SK-N-MC (cell line): Measurements from ENCODE around the gene KRT72.

Source experiments
- EZH2 ChIP-seq: fragments of 200-600 bp; sonication (generic); IDR thresholded peaks from one replicate; pipeline ENCODE4 v1.6.1; 2017; ENCODE audit warnings: antibody characterized with exemption
- POLR2AphosphoS5 ChIP-seq: IDR thresholded peaks from 2 replicates; pipeline ENCODE4 v1.6.1; 2012; ENCODE audit warnings: mild to moderate bottlenecking, low read depth, low read length, borderline replicate concordance

DNA sequence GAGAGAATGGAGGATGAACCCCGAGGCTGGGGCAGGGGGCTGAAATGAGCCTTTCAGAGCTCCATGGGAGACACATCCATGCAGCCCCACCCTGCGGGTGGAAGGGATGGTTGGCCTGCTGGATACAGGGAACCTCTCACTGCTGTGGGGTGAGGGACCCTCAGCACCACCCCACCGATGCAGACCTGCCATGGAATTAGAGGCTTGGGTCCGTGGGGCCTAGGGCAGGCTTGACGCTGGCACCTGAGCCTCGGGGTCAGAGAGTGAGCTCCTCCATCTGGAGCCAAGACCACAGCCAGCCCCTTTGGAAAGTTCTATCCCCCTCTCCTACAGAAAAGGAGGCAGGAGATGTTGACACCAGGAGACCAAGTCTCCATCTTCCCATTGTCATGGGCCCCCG is 20.2 kb downstream of the KRT72 start:
- no peak for TF ChIP-seq EZH2
- no peak for TF ChIP-seq POLR2AphosphoS5
